Right cardiac atrium (tissue), 5 donors: ENCODE measurements around the gene ZHX3. TPM values are rescaled to one million over a fixed set of nuclear protein-coding genes. Genes with fewer than 3 reads are reported as not detected.

Experiments
- ATAC-seq, 2 donors: fragments of 200-7000 bp; cut with Tn5 transposase; one replicate each; pipeline versions ENCODE4 v1.8.0 to v1.9.1; 2020; ENCODE audit warnings: moderate library complexity in 2 of 2, mild to moderate bottlenecking in 1 of 2
- DNase-seq, 3 donors: peaks; one replicate each; pipeline ENCODE4 v3.0.0-alpha.2; 2020
- H3K27ac ChIP-seq: one replicate; pipeline ENCODE4 v1.5.1; 2013; ENCODE audit warnings: mild to moderate bottlenecking, low read length, control low read depth, moderate library complexity
- H3K27me3 ChIP-seq: one replicate; pipeline ENCODE4 v1.6.1; 2013; ENCODE audit not compliant: control insufficient read depth, insufficient read depth
- H3K4me1 ChIP-seq: one replicate; pipeline ENCODE4 v1.6.1; 2013; ENCODE audit warnings: low read length; ENCODE audit not compliant: control insufficient read depth, insufficient read depth
- H3K4me3 ChIP-seq: one replicate; pipeline ENCODE4 v1.5.1; 2013; ENCODE audit warnings: low read length, control low read depth
- H3K9me3 ChIP-seq: one replicate; pipeline ENCODE4 v1.6.1; 2013; ENCODE audit warnings: low read length; ENCODE audit not compliant: control insufficient read depth
- WGBS: extraction: QIAGEN DNeasy Blood & Tissue Kit; methylation state at CpG from one replicate; pipeline ENCODE4 v1.1.7; 2013; 5-methylcytosine and 5-hydroxymethylcytosine counted together
- intact Hi-C, 4 donors: fragments of 100-400 bp; cut with DNase I; formaldehyde crosslinking; loops; one replicate each; pipeline versions ENCODE4 v1.11.0 to v1.14.0; 2022 to 2023
- microRNA-seq, 2 donors: library from miRNA; unstranded; fragments of <30 nt; microRNA quantifications; one replicate each; pipeline ENCODE4 v1.2.0, GENCODE V29; 2020 to 2021
- polyA plus RNA-seq: library from polyadenylated mRNA; stranded (reverse); fragments of 200-250 nt; gene quantifications from one replicate; pipeline ENCODE4 v1.2.3, GENCODE V29; 2013
- total RNA-seq, 4 donors: library from RNA; stranded (reverse); fragmentation: NEBNext Ultra II Directional; extraction: Animal tissue kit (Norgen Biotek cat#: 25700); gene quantifications; one replicate each; pipeline ENCODE4 v1.2.1, GENCODE V29; 2021
- donor health status: healthy with polysubstance abuse.
- donor health status: DM: no; HTN: yes; CAD: no.
- donor health status: DM: no; HTN: no; CAD: no.
- donor health status: DM: no; HTN: yes; CAD: no; lungs with severe emphysema.
- donor health status: DM: yes; HTN: yes; CAD: no.

The ZHX3 gene
- total and polyA plus RNA-seq, 5 donors: 11.6 to 39.7 (median 33.4) TPM

GRCh38 chr20:41131594-41132387 lies 185.7 kb downstream of the ZHX3 start:
- no peak for ATAC-seq
- H3K4me3 ChIP-seq: no peak overlapping the region
- no peaks in the 10 kb centered on the region for H3K9me3 ChIP-seq
- intact Hi-C loops: loop anchor here in 1 of 4 donors (10.0 kb wide), 1 partner anchor 213 kb away; the partner anchor contains the start of gene LPIN3
- DNase-seq: no peak
- WGBS: 88% methylated on average over 5 of the region's 5 CpGs
- H3K4me1 ChIP-seq: peaks cover 2% of the 10 kb centered on the region
- no peaks in the 10 kb centered on the region for H3K27me3 ChIP-seq
- H3K27ac ChIP-seq: no peak overlapping the region

Small RNA genes lying within 50 kb of the gene (microRNA-seq; reads per million reads assigned to microRNA genes)
- 0 to 0.42 reads per million in 2 donors for gene MIR6871

Other genes starting within 250 kb of the ZHX3 start
- gene PLCG1, start 180.2 kb downstream of the ZHX3 start, total RNA-seq: 10 to 100 TPM; 50.1 to 62.2 (median 58.3) TPM
- gene PLCG1, start 180.2 kb downstream of the ZHX3 start, polyA plus RNA-seq: 45.6 TPM
- gene LPIN3, start 23.1 kb upstream of the ZHX3 start, total RNA-seq: 10 to 100 TPM in 3 of 4 donors, 1 to 10 TPM in 1; 9.3 to 14.8 (median 13.2) TPM
- gene LPIN3, start 23.1 kb upstream of the ZHX3 start, polyA plus RNA-seq: 18.2 TPM
- 1 to 10 TPM; 2.1 to 7.4 (median 5.5) TPM for gene EMILIN3, start 49.1 kb upstream of the ZHX3 start, total RNA-seq
- gene EMILIN3, start 49.1 kb upstream of the ZHX3 start, polyA plus RNA-seq: 4.3 TPM